ENCODE results near the gene SLC51A. TPM values are rescaled to one million over a fixed set of nuclear protein-coding genes. Genes with fewer than 3 reads are reported as not detected.

SLC51A gene
- total RNA-seq, 1 donor from 2014 or later: not detected

GRCh38 chr3:196215493-196216020, 777 bp upstream of the SLC51A start:
- no peak overlapping the region for H3K4me3 Mint-ChIP-seq (ENCODE audit: unreplicated experiment)
- H3K27me3 Mint-ChIP-seq (ENCODE audit: unreplicated experiment): peaks cover 5% of the 10 kb centered on the region
- no peaks in the 10 kb centered on the region for H3K36me3 Mint-ChIP-seq (ENCODE audit: unreplicated experiment)
- H3K9me3 Mint-ChIP-seq (ENCODE audit: unreplicated experiment): peaks cover 1% of the 10 kb centered on the region
- H3K4me1 Mint-ChIP-seq (ENCODE audit: low read depth, unreplicated experiment): peaks cover 6% of the 10 kb centered on the region
- DNase-seq: no peak
- TF ChIP-seq CTCF (IDR thresholded peaks at IDR 0.05; ENCODE audit: partially characterized antibody, unreplicated experiment): no peak
- H3K27ac Mint-ChIP-seq (ENCODE audit: unreplicated experiment): no peak overlapping the region

GRCh38 chr3:196216681-196217211, 412 bp downstream of the SLC51A start:
- H3K27ac Mint-ChIP-seq (ENCODE audit: unreplicated experiment): no peak overlapping the region
- H3K36me3 Mint-ChIP-seq (ENCODE audit: unreplicated experiment): no peaks in the 10 kb centered on the region
- H3K4me3 Mint-ChIP-seq (ENCODE audit: unreplicated experiment): no peak overlapping the region
- H3K4me1 Mint-ChIP-seq (ENCODE audit: low read depth, unreplicated experiment): peaks cover 6% of the 10 kb centered on the region
- TF ChIP-seq CTCF (IDR thresholded peaks at IDR 0.05; ENCODE audit: partially characterized antibody, unreplicated experiment): no peak
- H3K27me3 Mint-ChIP-seq (ENCODE audit: unreplicated experiment): peaks cover 5% of the 10 kb centered on the region
- H3K9me3 Mint-ChIP-seq (ENCODE audit: unreplicated experiment): peaks cover 1% of the 10 kb centered on the region
- no peak for DNase-seq

GRCh38 chr3:196217307-196218154, 1.2 kb downstream of the SLC51A start:
- Mint-ChIP-seq H3K27ac (ENCODE audit: unreplicated experiment) (no peak overlapping the region), H3K27me3 (ENCODE audit: unreplicated experiment) (peaks cover 5% of the 10 kb centered on the region), H3K9me3 (ENCODE audit: unreplicated experiment) (peaks cover 1% of the 10 kb centered on the region), H3K4me3 (ENCODE audit: unreplicated experiment) (no peak overlapping the region), H3K36me3 (ENCODE audit: unreplicated experiment) (no peaks in the 10 kb centered on the region), H3K4me1 (ENCODE audit: low read depth, unreplicated experiment) (peaks cover 6% of the 10 kb centered on the region)
- TF ChIP-seq CTCF (IDR thresholded peaks at IDR 0.05; ENCODE audit: partially characterized antibody, unreplicated experiment): no peak
- no peak for DNase-seq

GRCh38 chr3:196218155-196218712, 1.9 kb downstream of the SLC51A start:
- no peak overlapping the region for H3K4me3 Mint-ChIP-seq (ENCODE audit: unreplicated experiment)
- H3K9me3 Mint-ChIP-seq (ENCODE audit: unreplicated experiment): peaks cover 1% of the 10 kb centered on the region
- no peak for TF ChIP-seq CTCF (IDR thresholded peaks at IDR 0.05; ENCODE audit: partially characterized antibody, unreplicated experiment)
- no peak for DNase-seq
- peaks cover 5% of the 10 kb centered on the region for H3K27me3 Mint-ChIP-seq (ENCODE audit: unreplicated experiment)
- H3K27ac Mint-ChIP-seq (ENCODE audit: unreplicated experiment): no peak overlapping the region
- H3K4me1 Mint-ChIP-seq (ENCODE audit: low read depth, unreplicated experiment): peaks cover 6% of the 10 kb centered on the region
- H3K36me3 Mint-ChIP-seq (ENCODE audit: unreplicated experiment): no peaks in the 10 kb centered on the region

Data from glutamatergic neuron (in vitro differentiated cells).